DND-41 (cell line): ENCODE data around the gene ZNF106.

Experiments used
- ATAC-seq: fragments of 200-7000 bp; cut with Tn5 transposase; 3 replicates; pipeline ENCODE4 v1.9.1; 2021; ENCODE audit warnings: low read depth; ENCODE audit not compliant: insufficient read depth
- DNase-seq: peaks from one replicate; pipeline ENCODE4 v3.0.0-alpha.2; 2020
- H2AFZ ChIP-seq: 2 replicates; pipeline ENCODE4 v1.6.0; 2012; ENCODE audit warnings: low read depth, low read length
- H3K27ac ChIP-seq: 2 replicates; pipeline ENCODE4 v1.5.1; 2012; ENCODE audit warnings: low read length, inconsistent platforms
- H3K27me3 ChIP-seq: fragments of 200-600 bp; sonication (generic); 2 replicates; pipeline ENCODE4 v1.6.0; 2012; ENCODE audit warnings: low read length, mild to moderate bottlenecking, inconsistent platforms; ENCODE audit not compliant: insufficient read depth, poor library complexity
- H3K36me3 ChIP-seq: 2 replicates; pipeline ENCODE4 v1.5.1; 2012; ENCODE audit warnings: low read length, inconsistent platforms; ENCODE audit not compliant: insufficient read depth
- H3K4me1 ChIP-seq: 2 replicates; pipeline ENCODE4 v1.5.1; 2012; ENCODE audit warnings: mild to moderate bottlenecking, low read length; ENCODE audit not compliant: insufficient read depth
- H3K4me2 ChIP-seq: 2 replicates; pipeline ENCODE4 v1.6.0; 2012; ENCODE audit warnings: mild to moderate bottlenecking, moderate library complexity, low read length, inconsistent platforms; ENCODE audit not compliant: insufficient read depth
- H3K4me3 ChIP-seq, 2 experiments: fragments of 200-600 bp in 1 of 2; shearing (Covaris generic) in 1 of 2; 2 replicates each; pipeline ENCODE4 v1.5.1; 2012 to 2016; ENCODE audit warnings: inconsistent platforms in 2 of 2, low read length in 2 of 2, mild to moderate bottlenecking in 2 of 2, low read depth in 1 of 2, moderate library complexity in 1 of 2
- H3K79me2 ChIP-seq: 2 replicates; pipeline ENCODE4 v1.6.0; 2012; ENCODE audit warnings: low read length, inconsistent platforms; ENCODE audit not compliant: insufficient read depth
- H3K9ac ChIP-seq: 2 replicates; pipeline ENCODE4 v1.6.0; 2012; ENCODE audit warnings: low read depth, mild to moderate bottlenecking, inconsistent platforms, low read length, moderate library complexity
- H3K9me3 ChIP-seq: 2 replicates; pipeline ENCODE4 v1.5.1; 2012; ENCODE audit warnings: low read length, moderate library complexity, mild to moderate bottlenecking, inconsistent platforms; ENCODE audit not compliant: insufficient read depth, severe bottlenecking
- H4K20me1 ChIP-seq: 2 replicates; pipeline ENCODE4 v1.6.0; 2012; ENCODE audit warnings: low read length; ENCODE audit not compliant: insufficient read depth
- EZH2 ChIP-seq: IDR thresholded peaks from 3 replicates; pipeline ENCODE4 v1.6.1; 2012; ENCODE audit warnings: borderline replicate concordance, low read depth, mild to moderate bottlenecking, moderate library complexity, low read length, inconsistent platforms; ENCODE audit not compliant: severe bottlenecking
- TF ChIP-seq, protein P1 (sequence below): IDR thresholded peaks from 2 replicates; pipeline ENCODE4 v1.5.1; 2012; ENCODE audit warnings: borderline replicate concordance, low read length, moderate library complexity, mild to moderate bottlenecking; ENCODE audit not compliant: poor library complexity, severe bottlenecking; ENCODE audit errors: extremely low read depth

Gene ZNF106

DNA sequence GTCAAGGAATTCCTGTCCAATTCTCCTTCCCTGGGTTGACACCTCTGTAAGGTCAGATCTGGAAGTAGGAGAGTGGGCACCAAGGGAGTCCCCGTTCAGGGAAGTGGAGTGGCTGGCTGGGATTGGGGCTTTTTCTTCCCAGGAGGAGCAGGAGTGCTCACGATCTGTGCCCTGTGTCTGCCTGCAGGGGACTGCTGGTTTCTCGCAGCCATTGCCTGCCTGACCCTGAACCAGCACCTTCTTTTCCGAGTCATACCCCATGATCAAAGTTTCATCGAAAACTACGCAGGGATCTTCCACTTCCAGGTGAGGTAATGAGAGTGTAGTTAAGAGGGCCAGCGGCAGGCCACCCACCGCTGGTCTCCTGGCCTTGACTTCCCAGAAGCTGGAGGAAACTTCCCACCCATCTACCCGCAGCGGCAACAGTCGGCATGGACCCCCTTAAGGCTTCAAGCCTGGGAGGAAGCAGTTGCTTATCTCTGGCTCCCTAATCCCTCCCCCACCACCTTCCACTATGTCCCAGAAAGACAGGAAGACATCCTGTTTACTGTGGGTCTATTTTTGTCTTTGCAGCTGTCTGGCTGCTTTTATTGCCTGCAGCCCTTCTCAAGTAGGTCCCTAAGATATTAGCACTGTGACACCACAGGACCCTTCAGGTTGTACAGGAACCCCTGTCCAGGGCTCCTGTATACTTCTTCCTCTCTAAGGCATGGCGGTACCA lies 104.8 kb downstream of the ZNF106 start:
- H3K4me3 ChIP-seq: no peak overlapping the region
- H2AFZ ChIP-seq: peak overlapping the region; percentile 59; the same call in 1 of the 2 replicates
- no peaks in the 10 kb centered on the region for H3K27me3 ChIP-seq
- no peak overlapping the region for H3K9ac ChIP-seq
- H3K79me2 ChIP-seq: no peaks in the 10 kb centered on the region
- H3K9me3 ChIP-seq: no peaks in the 10 kb centered on the region
- H3K4me1 ChIP-seq: no peaks in the 10 kb centered on the region
- no peaks in the 10 kb centered on the region for H3K36me3 ChIP-seq
- H3K27ac ChIP-seq: no peak overlapping the region
- no peak for ATAC-seq
- no peak for DNase-seq
- no peak overlapping the region for H3K4me2 ChIP-seq
- H4K20me1 ChIP-seq: no peaks in the 10 kb centered on the region
- TF ChIP-seq, protein P1, sequence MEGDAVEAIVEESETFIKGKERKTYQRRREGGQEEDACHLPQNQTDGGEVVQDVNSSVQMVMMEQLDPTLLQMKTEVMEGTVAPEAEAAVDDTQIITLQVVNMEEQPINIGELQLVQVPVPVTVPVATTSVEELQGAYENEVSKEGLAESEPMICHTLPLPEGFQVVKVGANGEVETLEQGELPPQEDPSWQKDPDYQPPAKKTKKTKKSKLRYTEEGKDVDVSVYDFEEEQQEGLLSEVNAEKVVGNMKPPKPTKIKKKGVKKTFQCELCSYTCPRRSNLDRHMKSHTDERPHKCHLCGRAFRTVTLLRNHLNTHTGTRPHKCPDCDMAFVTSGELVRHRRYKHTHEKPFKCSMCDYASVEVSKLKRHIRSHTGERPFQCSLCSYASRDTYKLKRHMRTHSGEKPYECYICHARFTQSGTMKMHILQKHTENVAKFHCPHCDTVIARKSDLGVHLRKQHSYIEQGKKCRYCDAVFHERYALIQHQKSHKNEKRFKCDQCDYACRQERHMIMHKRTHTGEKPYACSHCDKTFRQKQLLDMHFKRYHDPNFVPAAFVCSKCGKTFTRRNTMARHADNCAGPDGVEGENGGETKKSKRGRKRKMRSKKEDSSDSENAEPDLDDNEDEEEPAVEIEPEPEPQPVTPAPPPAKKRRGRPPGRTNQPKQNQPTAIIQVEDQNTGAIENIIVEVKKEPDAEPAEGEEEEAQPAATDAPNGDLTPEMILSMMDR: no peak
- no peak for TF ChIP-seq EZH2

GRCh38 chr15:42385206-42385979 lies 105.5 kb downstream of the ZNF106 start:
- DNase-seq: peak; percentile 28
- H4K20me1 ChIP-seq: no peaks in the 10 kb centered on the region
- H3K27ac ChIP-seq: no peak overlapping the region
- no peaks in the 10 kb centered on the region for H3K27me3 ChIP-seq
- H2AFZ ChIP-seq: peak overlapping the region; percentile 59
- no peaks in the 10 kb centered on the region for H3K36me3 ChIP-seq
- H3K4me1 ChIP-seq: no peaks in the 10 kb centered on the region
- no peaks in the 10 kb centered on the region for H3K79me2 ChIP-seq
- peak; percentile 60; the same call in 2 of the 3 replicates for ATAC-seq
- H3K9me3 ChIP-seq: no peaks in the 10 kb centered on the region
- no peak overlapping the region for H3K9ac ChIP-seq
- no peak overlapping the region for H3K4me3 ChIP-seq
- H3K4me2 ChIP-seq: no peak overlapping the region
- TF ChIP-seq, protein P1: peak; percentile 71
- TF ChIP-seq EZH2: no peak

- Histone ChIP-seq H3K4me2 (no peak overlapping the region), H3K9me3 (no peaks in the 10 kb centered on the region), H3K27me3 (no peaks in the 10 kb centered on the region), H3K36me3 (no peaks in the 10 kb centered on the region), H4K20me1 (no peaks in the 10 kb centered on the region), H3K4me3 (no peak overlapping the region), H3K79me2 (no peaks in the 10 kb centered on the region), H3K9ac (no peak overlapping the region), H2AFZ (no peak overlapping the region), H3K4me1 (no peaks in the 10 kb centered on the region), H3K27ac (no peak overlapping the region)
- no peak for ATAC-seq
- no peak for DNase-seq
- no peak for TF ChIP-seq EZH2
- TF ChIP-seq, protein P1: no peak
Observed at GRCh38 chr15:42384597-42384996, 106.3 kb downstream of the ZNF106 start.
